Karpas-422 (cell line): Measurements from ENCODE around the gene PDGFC. TPM values are rescaled to one million over a fixed set of nuclear protein-coding genes. Genes with fewer than 3 reads are reported as not detected.

Source experiments
- DNase-seq: peaks from one replicate; pipeline ENCODE4 v3.0.0-alpha.2; 2015
- H2AFZ ChIP-seq: fragments of 200-600 bp; sonication (generic); 2 replicates; pipeline ENCODE4 v1.6.1; 2014; ENCODE audit warnings: antibody characterized with exemption, low read length, mixed read lengths
- H3K27ac ChIP-seq: fragments of 200-600 bp; sonication (generic); 2 replicates; pipeline ENCODE4 v1.5.1; 2014; ENCODE audit warnings: mild to moderate bottlenecking, low read length, moderate library complexity
- H3K27me3 ChIP-seq: fragments of 200-600 bp; sonication (generic); 2 replicates; pipeline ENCODE4 v1.6.1; 2014; ENCODE audit warnings: low read length, mixed read lengths
- H3K36me3 ChIP-seq: fragments of 200-600 bp; sonication (generic); 2 replicates; pipeline ENCODE4 v1.6.1; 2014; ENCODE audit warnings: low read length, mixed read lengths; ENCODE audit not compliant: insufficient read depth
- H3K4me1 ChIP-seq: fragments of 200-600 bp; sonication (generic); 2 replicates; pipeline ENCODE4 v1.6.1; 2014; ENCODE audit warnings: mild to moderate bottlenecking, low read length, mixed read lengths
- H3K4me2 ChIP-seq: fragments of 200-600 bp; sonication (generic); 2 replicates; pipeline ENCODE4 v1.6.1; 2014; ENCODE audit warnings: low read length, low read depth, mild to moderate bottlenecking; ENCODE audit not compliant: poor library complexity, severe bottlenecking
- H3K4me3 ChIP-seq: fragments of 200-600 bp; sonication (generic); 2 replicates; pipeline ENCODE4 v1.5.1; 2014; ENCODE audit warnings: mild to moderate bottlenecking, antibody characterized with exemption, low read length, mixed read lengths
- H3K79me2 ChIP-seq: fragments of 200-600 bp; sonication (generic); 2 replicates; pipeline ENCODE4 v1.6.1; 2014; ENCODE audit warnings: mild to moderate bottlenecking, low read length, mixed read lengths
- H3K9ac ChIP-seq: fragments of 200-600 bp; sonication (generic); 2 replicates; pipeline ENCODE4 v1.6.0; 2014; ENCODE audit warnings: low read length
- H3K9me2 ChIP-seq: fragments of 200-600 bp; sonication (generic), shearing (Covaris generic); replicated peaks from 2 replicates; pipeline ENCODE4 v1.6.0; 2014; ENCODE audit warnings: mild to moderate bottlenecking, low read length, moderate library complexity; ENCODE audit not compliant: insufficient read depth
- H3K9me3 ChIP-seq: fragments of 300-700, 200-600 bp; sonication (generic); 2 replicates; pipeline ENCODE4 v1.6.1; 2014; ENCODE audit warnings: low read length, mixed read lengths
- H4K20me1 ChIP-seq: fragments of 200-600 bp; sonication (generic); 2 replicates; pipeline ENCODE4 v1.6.1; 2014; ENCODE audit warnings: mild to moderate bottlenecking, antibody characterized with exemption, low read length, low read depth; ENCODE audit not compliant: insufficient read depth
- total RNA-seq: library from RNA; depleted of rRNA; stranded (reverse); fragments of >200 nt; shearing (Covaris generic); gene quantifications from 2 replicates; pipeline ENCODE4 v1.2.3, GENCODE V29; 2014; ENCODE audit warnings: low replicate concordance

Gene PDGFC
- total RNA-seq, 1 experiment from 2014 or later: not detected

- no peaks in the 10 kb centered on the region for H3K9me3 ChIP-seq
- no peaks in the 10 kb centered on the region for H3K79me2 ChIP-seq
- no peak overlapping the region for H3K4me2 ChIP-seq
- H3K27me3 ChIP-seq: no peaks in the 10 kb centered on the region
- H3K9me2 ChIP-seq: no peaks in the 10 kb centered on the region
- no peak for DNase-seq
- no peak overlapping the region for H2AFZ ChIP-seq
- H3K9ac ChIP-seq: no peak overlapping the region
- no peak overlapping the region for H3K27ac ChIP-seq
- H3K4me1 ChIP-seq: no peaks in the 10 kb centered on the region
- H4K20me1 ChIP-seq: no peaks in the 10 kb centered on the region
- H3K36me3 ChIP-seq: no peaks in the 10 kb centered on the region
- no peak overlapping the region for H3K4me3 ChIP-seq
Observed at GRCh38 chr4:156778093-156778492, 193.5 kb downstream of the PDGFC start.

GRCh38 chr4:156775813-156776212, 195.8 kb downstream of the PDGFC start:
- Histone ChIP-seq H3K27ac (no peak overlapping the region), H3K79me2 (no peaks in the 10 kb centered on the region), H3K9ac (no peak overlapping the region), H3K4me1 (no peaks in the 10 kb centered on the region), H3K4me2 (no peak overlapping the region), H3K9me3 (no peaks in the 10 kb centered on the region), H3K4me3 (no peak overlapping the region), H3K9me2 (no peaks in the 10 kb centered on the region), H3K36me3 (no peaks in the 10 kb centered on the region), H2AFZ (no peak overlapping the region), H3K27me3 (no peaks in the 10 kb centered on the region), H4K20me1 (no peaks in the 10 kb centered on the region)
- no peak for DNase-seq

GRCh38 chr4:156774422-156774821, 197.2 kb downstream of the PDGFC start:
- no peak overlapping the region for H3K9ac ChIP-seq

GRCh38 chr4:156773648-156774357, 197.8 kb downstream of the PDGFC start:
- no peak overlapping the region for H3K4me3 ChIP-seq
- no peak overlapping the region for H2AFZ ChIP-seq
- no peaks in the 10 kb centered on the region for H3K9me3 ChIP-seq
- H3K9me2 ChIP-seq: no peaks in the 10 kb centered on the region
- H3K27ac ChIP-seq: no peak overlapping the region
- H3K4me2 ChIP-seq: no peak overlapping the region
- H3K79me2 ChIP-seq: no peaks in the 10 kb centered on the region
- H3K36me3 ChIP-seq: no peaks in the 10 kb centered on the region
- H3K4me1 ChIP-seq: no peaks in the 10 kb centered on the region
- no peak for DNase-seq
- H3K27me3 ChIP-seq: no peaks in the 10 kb centered on the region
- H4K20me1 ChIP-seq: no peaks in the 10 kb centered on the region
- no peak overlapping the region for H3K9ac ChIP-seq

More at GRCh38 chr4:156774422-156774821, 197.2 kb downstream of the PDGFC start:
- no peaks in the 10 kb centered on the region for H4K20me1 ChIP-seq
- no peaks in the 10 kb centered on the region for H3K79me2 ChIP-seq
- H3K27me3 ChIP-seq: no peaks in the 10 kb centered on the region
- no peaks in the 10 kb centered on the region for H3K4me1 ChIP-seq
- no peaks in the 10 kb centered on the region for H3K36me3 ChIP-seq
- no peak overlapping the region for H2AFZ ChIP-seq
- H3K27ac ChIP-seq: no peak overlapping the region
- no peak for DNase-seq
- H3K4me3 ChIP-seq: no peak overlapping the region
- H3K9me3 ChIP-seq: no peaks in the 10 kb centered on the region
- H3K9me2 ChIP-seq: no peaks in the 10 kb centered on the region
- H3K4me2 ChIP-seq: no peak overlapping the region

- H3K27me3 ChIP-seq: no peaks in the 10 kb centered on the region
- H4K20me1 ChIP-seq: no peaks in the 10 kb centered on the region
- no peak overlapping the region for H3K4me3 ChIP-seq
- H3K27ac ChIP-seq: no peak overlapping the region
- no peak for DNase-seq
- H3K79me2 ChIP-seq: no peaks in the 10 kb centered on the region
- no peak overlapping the region for H3K9ac ChIP-seq
- H3K9me2 ChIP-seq: no peaks in the 10 kb centered on the region
- H3K4me2 ChIP-seq: no peak overlapping the region
- H2AFZ ChIP-seq: no peak overlapping the region
- H3K9me3 ChIP-seq: no peaks in the 10 kb centered on the region
- H3K36me3 ChIP-seq: no peaks in the 10 kb centered on the region
- no peaks in the 10 kb centered on the region for H3K4me1 ChIP-seq
Observed at GRCh38 chr4:156771171-156771837, 200.3 kb downstream of the PDGFC start.

- Histone ChIP-seq H2AFZ (no peak overlapping the region), H3K9me2 (no peaks in the 10 kb centered on the region), H3K79me2 (no peaks in the 10 kb centered on the region), H3K36me3 (no peaks in the 10 kb centered on the region), H3K9ac (no peak overlapping the region), H4K20me1 (no peaks in the 10 kb centered on the region), H3K4me2 (no peak overlapping the region), H3K9me3 (no peaks in the 10 kb centered on the region), H3K27me3 (no peaks in the 10 kb centered on the region), H3K27ac (no peak overlapping the region), H3K4me1 (no peaks in the 10 kb centered on the region), H3K4me3 (no peak overlapping the region)
- DNase-seq: no peak
Observed at GRCh38 chr4:156770140-156770539, 201.5 kb downstream of the PDGFC start.

GRCh38 chr4:156767911-156768415, 203.6 kb downstream of the PDGFC start:
- no peaks in the 10 kb centered on the region for H3K27me3 ChIP-seq
- no peak overlapping the region for H3K4me2 ChIP-seq
- H2AFZ ChIP-seq: no peak overlapping the region
- no peaks in the 10 kb centered on the region for H3K9me2 ChIP-seq
- H3K9ac ChIP-seq: no peak overlapping the region
- H3K4me3 ChIP-seq: no peak overlapping the region
- DNase-seq: no peak
- no peaks in the 10 kb centered on the region for H4K20me1 ChIP-seq
- no peaks in the 10 kb centered on the region for H3K36me3 ChIP-seq
- H3K79me2 ChIP-seq: no peaks in the 10 kb centered on the region
- no peak overlapping the region for H3K27ac ChIP-seq
- no peaks in the 10 kb centered on the region for H3K9me3 ChIP-seq
- H3K4me1 ChIP-seq: no peaks in the 10 kb centered on the region

GRCh38 chr4:156766846-156767245, 204.8 kb downstream of the PDGFC start:
- Histone ChIP-seq H2AFZ (no peak overlapping the region), H4K20me1 (no peaks in the 10 kb centered on the region), H3K79me2 (no peaks in the 10 kb centered on the region), H3K36me3 (no peaks in the 10 kb centered on the region), H3K4me1 (no peaks in the 10 kb centered on the region), H3K9me3 (no peaks in the 10 kb centered on the region), H3K27ac (no peak overlapping the region), H3K27me3 (no peaks in the 10 kb centered on the region), H3K4me2 (no peak overlapping the region), H3K9ac (no peak overlapping the region), H3K4me3 (no peak overlapping the region), H3K9me2 (no peaks in the 10 kb centered on the region)
- DNase-seq: no peak
